Small intestine (tissue), 7 donors: ENCODE measurements around the gene PLEKHF1. TPM values are rescaled to one million over a fixed set of nuclear protein-coding genes. Genes with fewer than 3 reads are reported as not detected.

ENCODE experiments used
- DNase-seq, 2 donors: peaks; one replicate each; pipeline versions ENCODE4 v3.0.0 to v3.0.0-alpha.2; 2013
- FAIRE-seq: peaks from 2 replicates; lab custom pipeline; 2012; peaks lifted over from hg19 to GRCh38; lab: Jason Lieb, UNC
- H3K27ac ChIP-seq, 3 donors: one replicate each; pipeline ENCODE4 v1.5.1; 2013; ENCODE audit warnings: low read length in 2 of 3, mild to moderate bottlenecking in 2 of 3, control low read depth in 1 of 3, inconsistent platforms in 1 of 3, low read depth in 1 of 3, moderate library complexity in 1 of 3
- H3K27me3 ChIP-seq, 3 donors: one replicate each; pipeline ENCODE4 v1.6.1; 2013; ENCODE audit warnings: low read length in 3 of 3, inconsistent platforms in 1 of 3; ENCODE audit not compliant: control insufficient read depth in 3 of 3, insufficient read depth in 3 of 3
- H3K36me3 ChIP-seq, 3 donors: one replicate each; pipeline ENCODE4 v1.6.1; 2013; ENCODE audit warnings: low read length in 3 of 3, inconsistent platforms in 1 of 3, low read depth in 1 of 3, mild to moderate bottlenecking in 1 of 3, moderate library complexity in 1 of 3; ENCODE audit not compliant: control insufficient read depth in 3 of 3, insufficient read depth in 2 of 3
- H3K4me1 ChIP-seq, 3 donors: one replicate each; pipeline ENCODE4 v1.6.1; 2013; ENCODE audit warnings: low read length in 2 of 3, inconsistent platforms in 1 of 3, low read depth in 1 of 3, mild to moderate bottlenecking in 1 of 3, moderate library complexity in 1 of 3; ENCODE audit not compliant: control insufficient read depth in 3 of 3, insufficient read depth in 2 of 3
- H3K4me3 ChIP-seq, 3 donors: one replicate each; pipeline ENCODE4 v1.5.1; 2013; ENCODE audit warnings: low read length in 3 of 3, control low read depth in 1 of 3, inconsistent platforms in 1 of 3, low read depth in 1 of 3, mild to moderate bottlenecking in 1 of 3, moderate library complexity in 1 of 3
- H3K9me3 ChIP-seq, 2 donors: one replicate each; pipeline ENCODE4 v1.6.1; 2013; ENCODE audit warnings: low read depth in 1 of 2, low read length in 1 of 2; ENCODE audit not compliant: control insufficient read depth in 2 of 2, insufficient read depth in 1 of 2
- WGBS, 3 donors: extraction: QIAGEN DNeasy Blood & Tissue Kit; methylation state at CpG; one replicate each; pipeline ENCODE4 v1.1.7; 2013; 5-methylcytosine and 5-hydroxymethylcytosine counted together
- polyA plus RNA-seq, 4 donors: library from polyadenylated mRNA; stranded (reverse) in 3 of 4; unstranded in 1 of 4; fragments of 200-250 nt in 3 of 4; fragments of 120-200 nt in 1 of 4; gene quantifications; one replicate each; pipeline versions ENCODE4 v1.2.1 to v1.2.3, GENCODE V29; 2013
- donor health status: healthy with polysubstance abuse.
- donor health status: control.
- donor health status: control.
- donor health status: Bipolar disorder and iron deficiency.
- donor health status: healthy.

PLEKHF1 gene
- polyA plus RNA-seq, 4 donors: 1.6 to 12.2 (median 7.1) TPM

- H3K4me3 ChIP-seq: no peak overlapping the region
- WGBS, 3 donors: 82 to 88% (median 85%) methylated on average over 5 of the region's 5 CpGs
- DNase-seq: no peak
- H3K36me3 ChIP-seq: no peaks in the 10 kb centered on the region
- peaks cover 0 to 4% (median 0%) of the 10 kb centered on the region in 3 donors for H3K4me1 ChIP-seq
- no peaks in the 10 kb centered on the region for H3K9me3 ChIP-seq
- H3K27ac ChIP-seq: no peak overlapping the region
- no peak for FAIRE-seq
- no peaks in the 10 kb centered on the region for H3K27me3 ChIP-seq
Measured at GRCh38 chr19:29629836-29630534, 35.3 kb upstream of the PLEKHF1 start.

GRCh38 chr19:29630655-29631054, 34.6 kb upstream of the PLEKHF1 start:
- 67 to 78% (median 75%) methylated on average over 2 of the region's 2 CpGs for WGBS, 3 donors
- DNase-seq (no peak), FAIRE-seq (no peak)
- Histone ChIP-seq H3K36me3 (no peaks in the 10 kb centered on the region), H3K9me3 (no peaks in the 10 kb centered on the region), H3K27me3 (no peaks in the 10 kb centered on the region), H3K4me1 (peaks cover 0 to under 1% (median 0%) of the 10 kb centered on the region in 3 donors), H3K4me3 (no peak overlapping the region), H3K27ac (no peak overlapping the region)

- Histone ChIP-seq H3K27me3 (no peaks in the 10 kb centered on the region), H3K9me3 (no peaks in the 10 kb centered on the region), H3K4me3 (no peak overlapping the region), H3K4me1 (no peaks in the 10 kb centered on the region), H3K36me3 (no peaks in the 10 kb centered on the region), H3K27ac (no peak overlapping the region)
- 87 to 90% (median 88%) methylated on average over 3 of the region's 3 CpGs for WGBS, 3 donors
- DNase-seq (no peak), FAIRE-seq (no peak)
Measured at GRCh38 chr19:29631450-29631849, 33.8 kb upstream of the PLEKHF1 start.

GRCh38 chr19:29634002-29634401, 31.3 kb upstream of the PLEKHF1 start:
- no peaks in the 10 kb centered on the region for H3K36me3 ChIP-seq
- H3K27me3 ChIP-seq: no peaks in the 10 kb centered on the region
- WGBS, 3 donors: 71 to 88% (median 81%) methylated on average over 2 of the region's 2 CpGs
- no peaks in the 10 kb centered on the region for H3K4me1 ChIP-seq
- no peaks in the 10 kb centered on the region for H3K9me3 ChIP-seq
- DNase-seq: no peak
- H3K4me3 ChIP-seq: no peak overlapping the region
- H3K27ac ChIP-seq: no peak overlapping the region
- FAIRE-seq: no peak

- DNase-seq: no peak
Measured at GRCh38 chr19:29634423-29635130, 30.7 kb upstream of the PLEKHF1 start.

GRCh38 chr19:29635963-29636362, 29.3 kb upstream of the PLEKHF1 start:
- DNase-seq (no peak), FAIRE-seq (no peak)
- Histone ChIP-seq H3K27me3 (no peaks in the 10 kb centered on the region), H3K9me3 (no peaks in the 10 kb centered on the region), H3K36me3 (no peaks in the 10 kb centered on the region), H3K4me1 (no peaks in the 10 kb centered on the region), H3K4me3 (no peak overlapping the region), H3K27ac (no peak overlapping the region)
- 72 to 86% (median 80%) methylated on average over 6 of the region's 6 CpGs for WGBS, 3 donors

More at GRCh38 chr19:29634423-29635130, 30.7 kb upstream of the PLEKHF1 start:
- H3K27ac ChIP-seq: no peak overlapping the region
- no peaks in the 10 kb centered on the region for H3K27me3 ChIP-seq
- 67 to 77% (median 70%) methylated on average over 6 of the region's 6 CpGs for WGBS, 3 donors
- H3K9me3 ChIP-seq: no peaks in the 10 kb centered on the region
- no peaks in the 10 kb centered on the region for H3K36me3 ChIP-seq
- no peak overlapping the region for H3K4me3 ChIP-seq
- FAIRE-seq: no peak
- H3K4me1 ChIP-seq: no peaks in the 10 kb centered on the region

GRCh38 chr19:29636553-29637360, 28.5 kb upstream of the PLEKHF1 start:
- 64 to 75% (median 67%) methylated on average over 12 of the region's 12 CpGs for WGBS, 3 donors
- no peaks in the 10 kb centered on the region for H3K27me3 ChIP-seq
- H3K4me1 ChIP-seq: no peaks in the 10 kb centered on the region
- FAIRE-seq (no peak), DNase-seq (no peak)
- H3K36me3 ChIP-seq: no peaks in the 10 kb centered on the region
- H3K9me3 ChIP-seq: no peaks in the 10 kb centered on the region
- H3K4me3 ChIP-seq: no peak overlapping the region
- H3K27ac ChIP-seq: no peak overlapping the region

- 87 to 89% (median 89%) methylated on average over 8 of the region's 8 CpGs for WGBS, 3 donors
- Histone ChIP-seq H3K27ac (no peak overlapping the region), H3K4me1 (no peaks in the 10 kb centered on the region), H3K9me3 (no peaks in the 10 kb centered on the region), H3K27me3 (no peaks in the 10 kb centered on the region), H3K4me3 (no peak overlapping the region), H3K36me3 (no peaks in the 10 kb centered on the region)
- no peak for FAIRE-seq
- no peak for DNase-seq
Measured at GRCh38 chr19:29639086-29639485, 26.2 kb upstream of the PLEKHF1 start.
